RWPE2 (cell line): Measurements from ENCODE around the gene SLC24A3.
"Not testable (repeated sequence)": the region's sequence is repeated elsewhere in the genome, so short reads cannot be mapped to it uniquely, and the experiment has no call there.

Source experiments
- ATAC-seq: fragments of 200-7000 bp; cut with Tn5 transposase; 3 replicates; pipeline ENCODE4 v1.9.1; 2021; ENCODE audit warnings: low read depth
- DNase-seq: peaks from one replicate; pipeline ENCODE4 v3.0.0-alpha.2; 2020; ENCODE audit warnings: low spot score
- H3K27ac ChIP-seq: fragments of 450-650 bp; 2 replicates; pipeline ENCODE4 v1.5.1; 2017; ENCODE audit warnings: mild to moderate bottlenecking; ENCODE audit not compliant: poor library complexity, severe bottlenecking
- H3K27me3 ChIP-seq: fragments of 250-450 bp; sonication (Bioruptor Pico); 2 replicates; pipeline ENCODE4 v1.5.1; 2021; ENCODE audit warnings: mild to moderate bottlenecking, moderate library complexity; ENCODE audit not compliant: insufficient read depth, poor library complexity, severe bottlenecking
- H3K36me3 ChIP-seq: fragments of 250-450 bp; sonication (Bioruptor Pico); 2 replicates; pipeline ENCODE4 v1.5.1; 2020; ENCODE audit warnings: low read depth, mild to moderate bottlenecking, moderate library complexity
- H3K4me1 ChIP-seq: fragments of 250-450 bp; sonication (Bioruptor Pico); 2 replicates; pipeline ENCODE4 v1.5.1; 2021; ENCODE audit warnings: mild to moderate bottlenecking, moderate library complexity; ENCODE audit not compliant: insufficient read depth, poor library complexity, severe bottlenecking
- H3K4me3 ChIP-seq: fragments of 250-450 bp; sonication (Bioruptor Pico); 2 replicates; pipeline ENCODE4 v1.5.1; 2021; ENCODE audit warnings: mild to moderate bottlenecking, moderate library complexity; ENCODE audit not compliant: severe bottlenecking
- H3K9me3 ChIP-seq: fragments of 250-450 bp; sonication (Bioruptor Pico); 2 replicates; pipeline ENCODE4 v1.5.1; 2021; ENCODE audit warnings: mild to moderate bottlenecking, moderate library complexity; ENCODE audit not compliant: severe bottlenecking
- CTCF ChIP-seq: fragments of 450-650 bp; IDR thresholded peaks from one replicate; pipeline ENCODE4 v1.5.1; 2017; ENCODE audit warnings: mild to moderate bottlenecking, moderate library complexity; ENCODE audit not compliant: poor library complexity, severe bottlenecking

The SLC24A3 gene

GRCh38 chr20:19676202-19676601 is 463.8 kb downstream of the SLC24A3 start:
- ATAC-seq: no peak

GRCh38 chr20:19677336-19677735 is 464.9 kb downstream of the SLC24A3 start:
- DNase-seq (no peak), ATAC-seq (no peak)
- H3K9me3 ChIP-seq: no peaks in the 10 kb centered on the region
- TF ChIP-seq CTCF: no peak
- no peak overlapping the region for H3K27ac ChIP-seq
- no peaks in the 10 kb centered on the region for H3K4me1 ChIP-seq
- no peaks in the 10 kb centered on the region for H3K36me3 ChIP-seq
- no peak overlapping the region for H3K4me3 ChIP-seq
- no peaks in the 10 kb centered on the region for H3K27me3 ChIP-seq

More at GRCh38 chr20:19676202-19676601, 463.8 kb downstream of the SLC24A3 start:
- no peak for DNase-seq
- Histone ChIP-seq H3K4me3 (no peak overlapping the region), H3K4me1 (no peaks in the 10 kb centered on the region), H3K36me3 (no peaks in the 10 kb centered on the region), H3K27ac (no peak overlapping the region), H3K27me3 (no peaks in the 10 kb centered on the region), H3K9me3 (no peaks in the 10 kb centered on the region)
- TF ChIP-seq CTCF: no peak

- not testable (repeated sequence) for DNase-seq, H3K27me3 ChIP-seq, H3K4me1 ChIP-seq, H3K9me3 ChIP-seq, ATAC-seq, H3K27ac ChIP-seq, H3K36me3 ChIP-seq, H3K4me3 ChIP-seq
Observed at GRCh38 chr20:19678591-19678990, 466.1 kb downstream of the SLC24A3 start.

GRCh38 chr20:19679900-19680495 is 467.6 kb downstream of the SLC24A3 start:
- no peaks in the 10 kb centered on the region for H3K36me3 ChIP-seq
- no peaks in the 10 kb centered on the region for H3K4me1 ChIP-seq
- H3K27ac ChIP-seq: no peak overlapping the region
- TF ChIP-seq CTCF: no peak
- no peak for DNase-seq
- no peaks in the 10 kb centered on the region for H3K27me3 ChIP-seq
- no peak for ATAC-seq
- no peaks in the 10 kb centered on the region for H3K9me3 ChIP-seq
- no peak overlapping the region for H3K4me3 ChIP-seq

GRCh38 chr20:19682249-19682648 is 469.8 kb downstream of the SLC24A3 start:
- no peak overlapping the region for H3K4me3 ChIP-seq
- H3K4me1 ChIP-seq: no peaks in the 10 kb centered on the region
- TF ChIP-seq CTCF: no peak
- no peak for ATAC-seq
- no peaks in the 10 kb centered on the region for H3K27me3 ChIP-seq
- H3K9me3 ChIP-seq: no peaks in the 10 kb centered on the region
- no peak overlapping the region for H3K27ac ChIP-seq
- DNase-seq: no peak
- H3K36me3 ChIP-seq: no peaks in the 10 kb centered on the region
